ENCODE measurements around the gene MELK. TPM values are rescaled to one million over a fixed set of nuclear protein-coding genes. Genes with fewer than 3 reads are reported as not detected.

The MELK gene
- total and polyA plus RNA-seq, 12 donors, result 0.15 to 3.1 (median 0.28) TPM; not detected in 4

DNA sequence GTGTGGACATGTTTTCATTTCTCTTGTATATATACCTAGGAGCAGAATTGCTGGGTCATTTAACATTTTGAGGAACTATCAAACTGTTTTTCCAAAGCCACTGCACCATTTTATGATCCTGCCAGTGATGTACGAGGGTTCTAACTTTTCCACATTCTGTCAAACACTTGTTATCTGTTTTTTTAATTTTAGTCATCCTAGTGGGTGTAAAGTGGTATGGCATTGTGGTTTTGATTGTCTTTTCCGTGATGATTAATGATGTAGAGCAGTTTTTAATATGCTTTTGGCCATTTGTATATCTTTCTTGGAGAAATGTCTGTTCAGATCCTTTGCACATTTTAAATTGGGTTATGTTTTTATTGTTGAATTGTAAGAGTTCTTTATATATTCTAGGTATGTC is 107.0 kb downstream of the MELK start:
- DNase-seq (no peak), ATAC-seq (no peak)
- H3K27me3 ChIP-seq, result peaks cover 0 to 1% (median 0%) of the 10 kb centered on the region in 7 donors
- intact Hi-C loops (cut with DNase I), result no loop called here
- no peak overlapping the region for H3K4me3 ChIP-seq
- 87 to 92% methylated on average over 2 of the region's 2 CpGs for WGBS, 2 donors
- no peak overlapping the region for H3K27ac ChIP-seq
- H3K4me1 ChIP-seq, result no peaks in the 10 kb centered on the region
- TF ChIP-seq, protein P1, sequence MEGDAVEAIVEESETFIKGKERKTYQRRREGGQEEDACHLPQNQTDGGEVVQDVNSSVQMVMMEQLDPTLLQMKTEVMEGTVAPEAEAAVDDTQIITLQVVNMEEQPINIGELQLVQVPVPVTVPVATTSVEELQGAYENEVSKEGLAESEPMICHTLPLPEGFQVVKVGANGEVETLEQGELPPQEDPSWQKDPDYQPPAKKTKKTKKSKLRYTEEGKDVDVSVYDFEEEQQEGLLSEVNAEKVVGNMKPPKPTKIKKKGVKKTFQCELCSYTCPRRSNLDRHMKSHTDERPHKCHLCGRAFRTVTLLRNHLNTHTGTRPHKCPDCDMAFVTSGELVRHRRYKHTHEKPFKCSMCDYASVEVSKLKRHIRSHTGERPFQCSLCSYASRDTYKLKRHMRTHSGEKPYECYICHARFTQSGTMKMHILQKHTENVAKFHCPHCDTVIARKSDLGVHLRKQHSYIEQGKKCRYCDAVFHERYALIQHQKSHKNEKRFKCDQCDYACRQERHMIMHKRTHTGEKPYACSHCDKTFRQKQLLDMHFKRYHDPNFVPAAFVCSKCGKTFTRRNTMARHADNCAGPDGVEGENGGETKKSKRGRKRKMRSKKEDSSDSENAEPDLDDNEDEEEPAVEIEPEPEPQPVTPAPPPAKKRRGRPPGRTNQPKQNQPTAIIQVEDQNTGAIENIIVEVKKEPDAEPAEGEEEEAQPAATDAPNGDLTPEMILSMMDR (IDR thresholded peaks at IDR 0.05), result no peak
- H3K36me3 ChIP-seq, result peaks cover 0 to 6% (median 0%) of the 10 kb centered on the region in 9 donors
- H3K9me3 ChIP-seq, result peaks cover 0 to 29% (median 8%) of the 10 kb centered on the region in 11 donors

DNA sequence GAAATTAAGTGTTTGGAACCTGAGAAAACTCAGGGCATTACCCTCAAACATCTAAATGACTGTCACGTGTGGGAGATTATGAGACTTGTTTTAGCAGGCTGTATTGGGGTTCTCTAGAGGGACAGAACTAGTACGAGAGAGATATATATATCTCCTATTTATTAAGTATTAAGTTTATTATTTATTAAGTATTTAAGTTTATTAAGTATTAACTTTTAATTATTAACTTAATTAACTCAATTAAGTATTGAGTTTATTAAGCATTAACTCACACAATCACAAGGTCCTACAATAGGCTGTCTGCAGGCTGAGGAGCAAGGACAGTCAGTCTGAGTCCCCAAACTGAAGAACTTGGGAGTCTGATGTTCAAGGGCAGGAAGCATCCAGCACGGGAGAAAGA is 113.8 kb downstream of the MELK start:
- H3K4me3 ChIP-seq, result no peak overlapping the region
- H3K27me3 ChIP-seq, result peaks cover 0 to 9% (median 0%) of the 10 kb centered on the region in 7 donors
- DNase-seq (no peak), ATAC-seq (no peak)
- intact Hi-C loops (cut with DNase I), result no loop called here
- H3K36me3 ChIP-seq, result no peaks in the 10 kb centered on the region
- TF ChIP-seq, protein P1 (IDR thresholded peaks at IDR 0.05), result no peak
- no peaks in the 10 kb centered on the region for H3K4me1 ChIP-seq
- H3K9me3 ChIP-seq, result peaks cover 0 to 36% (median 9%) of the 10 kb centered on the region in 11 donors
- H3K27ac ChIP-seq, result no peak overlapping the region
- WGBS, 2 donors, result 82 to 87% methylated on average over 3 of the region's 3 CpGs

DNA sequence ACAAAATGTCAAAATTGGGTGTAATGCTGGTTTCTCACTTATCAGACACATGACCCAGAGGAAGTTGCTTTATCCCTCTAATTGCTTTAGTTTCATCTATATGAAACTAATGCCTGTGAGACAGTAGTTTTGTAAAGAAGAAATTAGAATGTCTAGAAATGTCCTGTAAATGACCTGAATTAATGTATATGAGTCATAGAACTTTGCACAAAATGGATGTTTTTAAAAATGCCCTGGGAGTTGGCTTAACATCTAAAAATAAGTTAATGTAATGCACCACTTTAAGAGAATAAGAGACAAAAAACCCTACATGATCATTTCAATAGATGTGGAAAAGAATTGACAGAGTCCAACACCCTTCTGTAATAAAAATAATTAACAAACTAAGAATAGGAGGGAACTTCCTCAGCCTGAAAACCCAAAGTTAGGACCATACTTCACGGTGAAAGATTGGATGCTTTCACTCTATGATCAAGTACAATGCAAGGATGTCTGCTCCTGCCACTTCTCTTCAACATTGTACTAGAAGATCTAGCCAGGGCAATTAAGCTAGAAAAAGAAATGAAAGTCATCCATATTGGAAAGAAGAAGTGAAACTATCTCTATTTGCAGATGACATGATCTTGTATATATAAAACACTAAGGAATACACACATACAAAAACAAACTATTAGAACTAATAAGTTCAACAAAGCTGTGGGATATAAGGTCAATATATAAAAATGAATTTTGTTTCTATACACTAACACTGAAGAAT is 117.9 kb downstream of the MELK start:
- H3K9me3 ChIP-seq, result peaks cover 0 to 14% (median 3%) of the 10 kb centered on the region in 11 donors
- no peaks in the 10 kb centered on the region for H3K36me3 ChIP-seq
- H3K4me3 ChIP-seq, result no peak overlapping the region
- WGBS, 2 donors, result 83 to 97% methylated on average over 1 of the region's 1 CpG
- TF ChIP-seq, protein P1 (IDR thresholded peaks at IDR 0.05), result no peak
- H3K27me3 ChIP-seq, result peaks cover 0 to 10% (median 0%) of the 10 kb centered on the region in 7 donors
- ATAC-seq, result no peak
- DNase-seq, result no peak
- H3K4me1 ChIP-seq, result no peaks in the 10 kb centered on the region
- intact Hi-C loops (cut with DNase I), result no loop called here
- H3K27ac ChIP-seq, result no peak overlapping the region

DNA sequence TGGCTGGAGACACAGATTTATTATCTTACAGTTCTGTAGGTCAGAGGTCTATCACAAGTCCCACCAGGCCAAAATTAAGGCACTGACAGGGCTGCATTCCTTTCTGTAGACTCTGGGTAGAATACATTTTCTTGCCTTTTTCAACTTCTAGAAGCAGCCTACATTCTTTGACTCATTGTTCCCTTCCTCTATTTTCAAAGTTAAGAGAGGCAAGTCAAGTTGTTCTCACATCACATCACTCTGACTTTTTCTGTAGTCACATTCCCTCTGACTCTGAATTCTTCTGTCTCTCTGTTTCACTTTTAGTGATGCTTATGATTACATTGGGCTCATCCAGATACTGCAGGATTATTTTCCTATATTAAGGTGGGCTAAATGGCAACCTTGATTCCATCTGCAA is 119.0 kb downstream of the MELK start:
- Histone ChIP-seq H3K36me3 (no peaks in the 10 kb centered on the region), H3K27me3 (peaks cover 0 to 10% (median 0%) of the 10 kb centered on the region in 7 donors), H3K4me3 (no peak overlapping the region), H3K4me1 (no peaks in the 10 kb centered on the region), H3K27ac (no peak overlapping the region), H3K9me3 (peaks cover 0 to 14% (median 3%) of the 10 kb centered on the region in 11 donors)
- ATAC-seq (no peak), DNase-seq (no peak)
- TF ChIP-seq, protein P1 (IDR thresholded peaks at IDR 0.05), result no peak
- intact Hi-C loops (cut with DNase I), result no loop called here

All from heart right ventricle (tissue), 16 donors.